HCT116 (cell line): ENCODE data around the gene DENND5A. TPM values are rescaled to one million over a fixed set of nuclear protein-coding genes. Genes with fewer than 3 reads are reported as not detected.

Experiments used
- ATAC-seq: fragments of 200-7000 bp; cut with Tn5 transposase; 2 replicates; pipeline ENCODE4 v1.9.1; 2020; ENCODE audit warnings: mild to moderate bottlenecking, moderate library complexity
- BruUV-seq: library from RNA; stranded (reverse); fragments of 400-500 nt; replicated peaks from 2 replicates; lab custom pipeline; 2021; lab: Mats Ljungman, UMichigan
- CTCF ChIA-PET: fragments of 300-600 bp; sonication (Branson Sonifier 250); formaldehyde crosslinking; loops from one replicate; lab custom pipeline; 2021; ENCODE audit warnings: antibody characterized with exemption; lab: Charles Lee
- POLR2A ChIA-PET: fragments of 300-600, 350-600 bp; sonication (Branson Sonifier 250); formaldehyde crosslinking; loops from one replicate; lab custom pipeline; 2021; ENCODE audit warnings: antibody characterized with exemption; lab: Charles Lee
- RAD21 ChIA-PET, 2 experiments: fragments of 300-600 bp; sonication (Branson Sonifier 250); formaldehyde crosslinking; loops; one replicate each; lab custom pipeline; 2023; ENCODE audit warnings: low total read pairs in 2 of 2; ENCODE audit not compliant: uncharacterized antibody in 2 of 2, unreplicated experiment in 2 of 2, low non-redundant PET in 1 of 2; lab: Charles Lee
- DNase-seq: peaks from one replicate; pipeline ENCODE4 v3.0.0-alpha.2; 2010; ENCODE audit warnings: low read depth, low spot score
- H2AFZ ChIP-seq: fragments of 200-600 bp; shearing (Covaris generic), sonication (generic); 2 replicates; pipeline ENCODE4 v1.6.1; 2017; ENCODE audit warnings: low read depth, mixed run types, mixed read lengths, antibody characterized with exemption, low read length; ENCODE audit not compliant: poor library complexity, severe bottlenecking
- H3K27ac ChIP-seq: 2 replicates; pipeline ENCODE4 v1.5.1; 2012; ENCODE audit warnings: low read depth, low read length
- H3K27me3 ChIP-seq: fragments of 200-600 bp; sonication (generic); 2 replicates; pipeline ENCODE4 v1.6.1; 2016; ENCODE audit warnings: mixed run types, low read length, mixed read lengths; ENCODE audit not compliant: insufficient read depth
- H3K36me3 ChIP-seq, 2 experiments: fragments of 200-500 bp in 1 of 2; fragments of 200-600 bp in 1 of 2; sonication (Bioruptor generic) in 1 of 2; sonication (generic) in 1 of 2; 2 replicates each; pipeline versions ENCODE4 v1.5.1 to v1.6.1; 2014 to 2016; ENCODE audit warnings: low read length in 2 of 2, inconsistent platforms in 1 of 2, mixed read lengths in 1 of 2, mixed run types in 1 of 2; ENCODE audit not compliant: insufficient read depth in 2 of 2, control insufficient read depth in 1 of 2
- H3K4me1 ChIP-seq, 2 experiments: fragments of 200-600 bp in 1 of 2; sonication (generic) in 1 of 2; 2 replicates each; pipeline versions ENCODE4 v1.5.1 to v1.6.1; 2012 to 2017; ENCODE audit warnings: low read length in 2 of 2, inconsistent platforms in 1 of 2, mild to moderate bottlenecking in 1 of 2, mixed read lengths in 1 of 2, mixed run types in 1 of 2, moderate library complexity in 1 of 2; ENCODE audit not compliant: insufficient read depth in 2 of 2, control insufficient read depth in 1 of 2
- H3K4me2 ChIP-seq: fragments of 200-600 bp; sonication (generic); 2 replicates; pipeline ENCODE4 v1.6.1; 2017; ENCODE audit warnings: mixed run types, low read length, mixed read lengths
- H3K4me3 ChIP-seq, 2 experiments: fragments of 200-600 bp in 1 of 2; sonication (generic) in 1 of 2; replicated peaks in 1 of 2; 2 replicates each; pipeline ENCODE4 v1.5.1; 2011 to 2016; ENCODE audit warnings: low read length in 2 of 2, control low read depth in 1 of 2, low read depth in 1 of 2, mild to moderate bottlenecking in 1 of 2, mixed read lengths in 1 of 2, mixed run types in 1 of 2
- H3K79me2 ChIP-seq: fragments of 200-600 bp; sonication (generic); 2 replicates; pipeline ENCODE4 v1.6.1; 2017; ENCODE audit warnings: mild to moderate bottlenecking, mixed run types, low read length, moderate library complexity, mixed read lengths; ENCODE audit not compliant: insufficient read depth
- H3K9ac ChIP-seq: fragments of 200-600 bp; sonication (generic); 2 replicates; pipeline ENCODE4 v1.6.1; 2016; ENCODE audit warnings: low read length, mixed read lengths
- H3K9me2 ChIP-seq: fragments of 200-600 bp; sonication (generic), shearing (Covaris generic); 2 replicates; pipeline ENCODE4 v1.6.1; 2017; ENCODE audit warnings: mixed run types, mild to moderate bottlenecking, moderate library complexity; ENCODE audit not compliant: insufficient read depth
- H3K9me3 ChIP-seq, 2 experiments: fragments of 200-500 bp in 1 of 2; fragments of 200-600 bp in 1 of 2; sonication (Bioruptor generic) in 1 of 2; sonication (generic) in 1 of 2; 2 replicates each; pipeline ENCODE4 v1.6.1; 2014 to 2017; ENCODE audit warnings: low read length in 2 of 2, mixed read lengths in 2 of 2, inconsistent platforms in 1 of 2, low read depth in 1 of 2, mild to moderate bottlenecking in 1 of 2, mixed run types in 1 of 2, moderate library complexity in 1 of 2; ENCODE audit not compliant: control insufficient read depth in 1 of 2, insufficient read depth in 1 of 2
- H4K20me1 ChIP-seq: fragments of 200-600 bp; sonication (generic), shearing (Covaris generic); 2 replicates; pipeline ENCODE4 v1.6.1; 2017; ENCODE audit warnings: mixed run types, mild to moderate bottlenecking, moderate library complexity; ENCODE audit not compliant: insufficient read depth
- ATF3 ChIP-seq: IDR thresholded peaks from 2 replicates; pipeline ENCODE4 v1.6.1; 2012
- CBX3 ChIP-seq: IDR thresholded peaks from 2 replicates; pipeline ENCODE4 v1.6.1; 2012; ENCODE audit warnings: low read depth
- CEBPB ChIP-seq: IDR thresholded peaks from 2 replicates; pipeline ENCODE4 v1.6.1; 2012; ENCODE audit warnings: low read depth
- ZBTB33 ChIP-seq: IDR thresholded peaks from 2 replicates; pipeline ENCODE4 v1.6.1; 2011; ENCODE audit warnings: mild to moderate bottlenecking, low read length, moderate library complexity; ENCODE audit not compliant: insufficient replicate concordance; ENCODE audit errors: extremely low read depth
- intact Hi-C: fragments of 100-400 bp; cut with micrococcal nuclease; formaldehyde crosslinking; loops from 2 replicates; pipeline ENCODE4 v1.10.0; 2022
- total RNA-seq: library from RNA; stranded (reverse); gene quantifications from one replicate; pipeline ENCODE4 v1.2.1, GENCODE V29; 2021; ENCODE audit not compliant: unreplicated experiment

Gene DENND5A
- total RNA-seq, 1 experiment from 2014 or later, result 48.6 TPM

- ATAC-seq (no peak), DNase-seq (no peak)
- no peak overlapping the region for H3K4me3 ChIP-seq
- no peak for TF ChIP-seq CEBPB
- BruUV-seq, result no TSS peak
- no peaks in the 10 kb centered on the region for H3K9me3 ChIP-seq
- H2AFZ ChIP-seq, result no peak overlapping the region
- ChIA-PET CTCF (interaction anchor here (1.0 kb wide), 1 partner anchor 10 kb away, joined by 3 read pairs; no protein-coding TSS in a partner anchor), RAD21 (no interaction called here), POLR2A (interaction anchor here (0.7 kb wide), 1 partner anchor 9 kb away, joined by 4 read pairs; no protein-coding TSS in a partner anchor)
- no peak overlapping the region for H3K27ac ChIP-seq
- peaks cover 0 to 3% of the 10 kb centered on the region in 2 experiments; a peak in 1 of 4 replicates for H3K36me3 ChIP-seq
- no peak overlapping the region for H3K9ac ChIP-seq
- no peaks in the 10 kb centered on the region for H3K27me3 ChIP-seq
- no peaks in the 10 kb centered on the region for H3K4me1 ChIP-seq
- peaks cover 87% of the 10 kb centered on the region for H3K79me2 ChIP-seq
- no peaks in the 10 kb centered on the region for H4K20me1 ChIP-seq
- no peaks in the 10 kb centered on the region for H3K9me2 ChIP-seq
- no peak overlapping the region for H3K4me2 ChIP-seq
- intact Hi-C loops, result no loop called here
Observed at GRCh38 chr11:9251311-9251710, 13.8 kb downstream of the DENND5A start.

DNA sequence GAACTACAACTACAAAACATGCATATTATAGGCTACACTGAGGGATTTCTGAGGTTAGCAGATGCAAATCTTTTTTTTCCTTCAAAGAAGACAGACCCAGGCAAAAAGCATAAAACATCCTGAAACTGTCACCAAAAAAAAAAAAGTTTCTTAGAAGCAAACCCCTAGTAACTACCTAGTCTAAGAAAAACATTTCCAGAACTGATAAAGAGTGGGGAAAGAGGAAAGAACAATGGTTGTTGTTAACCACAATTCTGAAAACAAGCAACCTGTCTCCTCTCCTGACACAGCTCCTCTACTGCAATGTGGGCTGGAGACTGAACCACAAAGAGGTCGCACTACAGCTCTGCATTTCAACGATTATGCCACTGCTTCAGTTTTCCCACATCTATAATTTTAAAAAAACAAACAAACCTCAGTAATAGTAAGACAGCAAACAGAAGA is 15.0 kb downstream of the DENND5A start:
- no peak overlapping the region for H3K4me3 ChIP-seq
- H3K27ac ChIP-seq, result no peak overlapping the region
- no peak overlapping the region for H3K4me2 ChIP-seq
- H3K79me2 ChIP-seq, result peaks cover 83% of the 10 kb centered on the region
- H3K36me3 ChIP-seq, result peaks cover 0 to 1% of the 10 kb centered on the region in 2 experiments; a peak in 1 of 4 replicates
- ChIA-PET CTCF (interaction anchor here (1.0 kb wide), 1 partner anchor 11 kb away, joined by 3 read pairs; no protein-coding TSS in a partner anchor), RAD21 (no interaction called here), POLR2A (no interaction called here)
- BruUV-seq, result no TSS peak
- H3K27me3 ChIP-seq, result no peaks in the 10 kb centered on the region
- no peaks in the 10 kb centered on the region for H4K20me1 ChIP-seq
- DNase-seq (no peak), ATAC-seq (no peak)
- intact Hi-C loops, result no loop called here
- TF ChIP-seq ZBTB33 (no peak), CBX3 (no peak), ATF3 (no peak), CEBPB (no peak)
- H3K9me3 ChIP-seq, result no peaks in the 10 kb centered on the region
- H3K9ac ChIP-seq, result no peak overlapping the region
- no peaks in the 10 kb centered on the region for H3K4me1 ChIP-seq
- no peaks in the 10 kb centered on the region for H3K9me2 ChIP-seq
- no peak overlapping the region for H2AFZ ChIP-seq
